Keratinocyte (primary cell): ENCODE results near the gene ZNF724. TPM values are rescaled to one million over a fixed set of nuclear protein-coding genes. Genes with fewer than 3 reads are reported as not detected.

Experiments used
- DNase-seq: peaks from one replicate; pipeline ENCODE4 v3.0.0-alpha.2; 2011; ENCODE audit warnings: low read depth, missing footprints, low spot score
- FAIRE-seq: peaks from 2 replicates; lab custom pipeline; 2011; peaks lifted over from hg19 to GRCh38; lab: Jason Lieb, UNC
- H2AFZ ChIP-seq: 2 replicates; pipeline ENCODE4 v1.6.0; 2012; ENCODE audit warnings: low read length, control low read depth, inconsistent platforms; ENCODE audit not compliant: control insufficient read depth
- H3K27ac ChIP-seq: 2 replicates; pipeline ENCODE4 v1.5.1; 2011; ENCODE audit warnings: low read length; ENCODE audit not compliant: control insufficient read depth, insufficient read depth
- H3K27me3 ChIP-seq: 3 replicates; pipeline ENCODE4 v1.6.0; 2011; ENCODE audit warnings: low read length; ENCODE audit not compliant: control insufficient read depth, insufficient read depth; ENCODE audit errors: extremely low read depth
- H3K36me3 ChIP-seq, 2 experiments: 2 replicates in 1 of 2; 3 replicates in 1 of 2; pipeline ENCODE4 v1.5.1; 2011; ENCODE audit warnings: low read length in 2 of 2, mild to moderate bottlenecking in 1 of 2; ENCODE audit not compliant: control insufficient read depth in 2 of 2, insufficient read depth in 2 of 2; ENCODE audit errors: extremely low read depth in 1 of 2
- H3K4me1 ChIP-seq: 3 replicates; pipeline ENCODE4 v1.5.1; 2011; ENCODE audit warnings: low read length; ENCODE audit not compliant: control insufficient read depth, insufficient read depth; ENCODE audit errors: extremely low read depth
- H3K4me2 ChIP-seq: 3 replicates; pipeline ENCODE4 v1.6.0; 2011; ENCODE audit warnings: low read depth, low read length; ENCODE audit not compliant: control insufficient read depth, insufficient read depth; ENCODE audit errors: extremely low read depth
- H3K4me3 ChIP-seq, 3 experiments: fragments of 200-600 bp in 1 of 3; sonication (generic) in 1 of 3; 2 replicates in 2 of 3; 3 replicates in 1 of 3; pipeline ENCODE4 v1.5.1; 2011 to 2016; ENCODE audit warnings: low read length in 3 of 3, mild to moderate bottlenecking in 3 of 3, control low read depth in 2 of 3, inconsistent platforms in 1 of 3, low read depth in 1 of 3, mixed read lengths in 1 of 3, mixed run types in 1 of 3, moderate library complexity in 1 of 3; ENCODE audit not compliant: control insufficient read depth in 2 of 3, insufficient read depth in 2 of 3; ENCODE audit errors: extremely low read depth in 1 of 3
- H3K79me2 ChIP-seq: 2 replicates; pipeline ENCODE4 v1.6.0; 2012; ENCODE audit warnings: low read length; ENCODE audit not compliant: control insufficient read depth, insufficient read depth
- H3K9ac ChIP-seq: 3 replicates; pipeline ENCODE4 v1.6.0; 2011; ENCODE audit warnings: low read length; ENCODE audit not compliant: control insufficient read depth, insufficient read depth; ENCODE audit errors: extremely low read depth
- H3K9me1 ChIP-seq: 3 replicates; pipeline ENCODE4 v1.6.0; 2011; ENCODE audit warnings: low read length; ENCODE audit not compliant: control insufficient read depth, insufficient read depth; ENCODE audit errors: extremely low read depth
- H3K9me3 ChIP-seq: 2 replicates; pipeline ENCODE4 v1.5.1; 2012; ENCODE audit warnings: low read depth, low read length; ENCODE audit not compliant: control insufficient read depth
- H4K20me1 ChIP-seq: 3 replicates; pipeline ENCODE4 v1.6.0; 2011; ENCODE audit warnings: low read length; ENCODE audit not compliant: control insufficient read depth, insufficient read depth; ENCODE audit errors: extremely low read depth
- EZH2 ChIP-seq: IDR thresholded peaks from one replicate; pipeline ENCODE4 v1.6.1; 2012; ENCODE audit warnings: inconsistent platforms, mild to moderate bottlenecking, low read length, moderate library complexity
- dilution Hi-C: fragments of 300-500 bp; cut with MboI; formaldehyde crosslinking; loops from one replicate; pipeline ENCODE4 v1.7.0; 2020; ENCODE audit warnings: low sequenced_read_pairs; ENCODE audit not compliant: extremely low pct_ligation_motif_present
- polyA plus RNA-seq, 5 experiments: library from polyadenylated mRNA; depleted of rRNA in 3 of 5; stranded (reverse) in 3 of 5; stranded (forward) in 1 of 5; unstranded in 1 of 5; fragments of >200 nt; gene quantifications; 1 replicate in 1 of 5; 2 replicates in 3 of 5; 3 replicates in 1 of 5; pipeline versions ENCODE4 v1.2.1 to v1.2.3, GENCODE V29; 2011 to 2012; ENCODE audit warnings: missing spikeins in 2 of 5, low read depth in 1 of 5, low replicate concordance in 1 of 5
- small RNA-seq, 3 experiments: library from RNA; depleted of rRNA; stranded (forward); fragments of <200 nt; gene quantifications; one replicate each; pipeline ENCODE3, GENCODE V24; 2012; ENCODE audit warnings: low read depth in 3 of 3, low replicate concordance in 1 of 3; ENCODE audit not compliant: insufficient read length in 3 of 3
- TF ChIP-seq, protein P1 (sequence below), 3 experiments: IDR thresholded peaks in 1 of 3; conservative IDR thresholded peaks in 1 of 3; optimal IDR thresholded peaks in 1 of 3; 2 replicates in 2 of 3; 3 replicates in 1 of 3; pipeline versions ENCODE3 to v1.5.1; 2011; ENCODE audit warnings: low read length in 3 of 3, mild to moderate bottlenecking in 3 of 3, moderate library complexity in 2 of 3, control low read depth in 1 of 3, inconsistent platforms in 1 of 3; ENCODE audit not compliant: insufficient read depth in 2 of 3; ENCODE audit errors: extremely low read depth in 1 of 3

ZNF724 gene
- polyA plus RNA-seq, 1 donor (not counting 4 experiments of a cell fraction or from before 2014, with no cell fraction given), result 2.6 TPM

DNA sequence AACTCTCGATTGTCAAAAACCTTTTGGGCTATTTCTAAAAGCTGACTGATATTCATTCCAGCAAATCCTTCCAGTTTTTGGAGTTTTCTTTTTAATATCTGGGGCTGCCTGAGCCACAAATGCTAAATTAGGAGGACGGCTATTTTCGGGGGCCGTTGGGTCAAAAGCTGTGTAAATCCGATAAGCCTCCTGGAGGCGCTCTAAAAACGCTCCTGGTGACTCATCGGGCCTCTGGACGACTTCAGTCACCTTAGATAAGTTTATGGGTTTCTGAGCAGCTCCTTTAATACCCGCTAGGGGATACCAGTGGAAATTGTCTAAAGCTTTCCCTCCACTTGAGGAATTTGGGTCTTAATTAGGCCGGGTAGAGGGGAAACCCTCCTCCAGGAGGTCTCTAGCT is 66.9 kb downstream of the ZNF724 start:
- no peak for FAIRE-seq
- H3K27ac ChIP-seq, result no peak overlapping the region
- no peaks in the 10 kb centered on the region for H3K36me3 ChIP-seq
- no peak for DNase-seq
- no peaks in the 10 kb centered on the region for H3K4me1 ChIP-seq
- no peak for TF ChIP-seq EZH2
- TF ChIP-seq, protein P1, sequence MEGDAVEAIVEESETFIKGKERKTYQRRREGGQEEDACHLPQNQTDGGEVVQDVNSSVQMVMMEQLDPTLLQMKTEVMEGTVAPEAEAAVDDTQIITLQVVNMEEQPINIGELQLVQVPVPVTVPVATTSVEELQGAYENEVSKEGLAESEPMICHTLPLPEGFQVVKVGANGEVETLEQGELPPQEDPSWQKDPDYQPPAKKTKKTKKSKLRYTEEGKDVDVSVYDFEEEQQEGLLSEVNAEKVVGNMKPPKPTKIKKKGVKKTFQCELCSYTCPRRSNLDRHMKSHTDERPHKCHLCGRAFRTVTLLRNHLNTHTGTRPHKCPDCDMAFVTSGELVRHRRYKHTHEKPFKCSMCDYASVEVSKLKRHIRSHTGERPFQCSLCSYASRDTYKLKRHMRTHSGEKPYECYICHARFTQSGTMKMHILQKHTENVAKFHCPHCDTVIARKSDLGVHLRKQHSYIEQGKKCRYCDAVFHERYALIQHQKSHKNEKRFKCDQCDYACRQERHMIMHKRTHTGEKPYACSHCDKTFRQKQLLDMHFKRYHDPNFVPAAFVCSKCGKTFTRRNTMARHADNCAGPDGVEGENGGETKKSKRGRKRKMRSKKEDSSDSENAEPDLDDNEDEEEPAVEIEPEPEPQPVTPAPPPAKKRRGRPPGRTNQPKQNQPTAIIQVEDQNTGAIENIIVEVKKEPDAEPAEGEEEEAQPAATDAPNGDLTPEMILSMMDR (optimal IDR thresholded peaks at IDR 0.05 in 1 of 3, IDR thresholded peaks at IDR 0.05 in 1 of 3, conservative IDR thresholded peaks at IDR 0.05 in 1 of 3; ENCODE audit: extremely low read depth in 1 of 3, insufficient read depth in 2 of 3, low read length in 3 of 3), result no peak
- H3K4me2 ChIP-seq, result no peak overlapping the region
- H3K79me2 ChIP-seq, result no peaks in the 10 kb centered on the region
- no peaks in the 10 kb centered on the region for H3K9me3 ChIP-seq
- H3K27me3 ChIP-seq, result no peaks in the 10 kb centered on the region
- H4K20me1 ChIP-seq, result no peaks in the 10 kb centered on the region
- H2AFZ ChIP-seq, result no peak overlapping the region
- H3K9ac ChIP-seq, result no peak overlapping the region
- dilution Hi-C loops, result no loop called here
- H3K4me3 ChIP-seq, result no peak overlapping the region
- H3K9me1 ChIP-seq, result no peaks in the 10 kb centered on the region

Small RNA genes lying within 50 kb of the gene (small RNA-seq; reads per million reads assigned to genes)
- gene VN1R91P, result 0 reads per million in 3 experiments

Other genes with a start within 250 kb of the ZNF724 start
- not detected in 3 replicates for gene ZNF728, start 247.2 kb downstream of the ZNF724 start, polyA plus RNA-seq
- gene ZNF730, start 133.4 kb downstream of the ZNF724 start, polyA plus RNA-seq, result 0.05 to 0.08 TPM (median 0.06 TPM) in 3 replicates
- gene ZNF91, start 145.1 kb upstream of the ZNF724 start, polyA plus RNA-seq, result 9.4 to 15.7 TPM (median 14.1 TPM) in 3 replicates